A673 (cell line): ENCODE results near the gene TEPSIN.

ENCODE experiments used
- CTCF ChIP-seq: fragments of 300-800, 200-600 bp; sonication (generic); conservative IDR thresholded peaks from 2 replicates; pipeline ENCODE4 v1.5.1; 2017; ENCODE audit warnings: low read depth, mild to moderate bottlenecking, antibody characterized with exemption, low read length, moderate library complexity, mixed read lengths
- EZH2 ChIP-seq: fragments of 200-600 bp; sonication (generic); IDR thresholded peaks from 2 replicates; pipeline ENCODE4 v1.6.1; 2017; ENCODE audit warnings: borderline replicate concordance, low read depth, mild to moderate bottlenecking, mixed read lengths, antibody characterized with exemption, low read length; ENCODE audit not compliant: poor library complexity, severe bottlenecking

GRCh38 chr17:81245024-81245664 lies 6.3 kb upstream of the TEPSIN start:
- TF ChIP-seq CTCF = no peak
- TF ChIP-seq EZH2 = no peak
